OCI-LY1 (cell line): ENCODE results near the gene PTPRA.

Experiments
- EZH2 ChIP-seq: fragments of 200-600 bp; sonication (generic), shearing (Covaris generic); IDR thresholded peaks from 2 replicates; pipeline ENCODE4 v1.8.0; 2017; ENCODE audit warnings: borderline replicate concordance, mixed run types, mild to moderate bottlenecking, antibody characterized with exemption, low read length, moderate library complexity, mixed read lengths
- TF ChIP-seq, protein P1 (sequence below): fragments of 200-600 bp; sonication (generic), shearing (Covaris generic); IDR thresholded peaks from 2 replicates; pipeline ENCODE4 v1.5.1; 2017; ENCODE audit warnings: mild to moderate bottlenecking, antibody characterized with exemption, low read length, moderate library complexity, mixed read lengths

DNA sequence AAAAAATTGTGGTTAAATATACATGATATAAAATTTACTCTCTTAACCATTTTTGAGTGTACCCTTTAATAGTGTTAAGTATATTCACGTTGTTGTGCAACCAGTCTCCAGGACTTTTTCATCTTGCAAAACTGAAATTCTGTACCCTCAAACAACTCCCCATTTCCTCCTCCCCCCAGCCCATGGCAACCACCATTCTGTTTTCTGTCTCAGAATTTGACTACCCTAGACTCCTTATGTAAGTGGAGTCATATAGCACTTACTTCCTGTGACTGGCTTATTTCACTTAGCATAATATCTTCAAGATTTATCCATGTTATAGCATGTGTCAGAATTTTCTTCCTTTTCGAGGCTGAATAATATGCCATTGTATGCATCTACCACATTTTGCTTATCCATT lies 27.7 kb upstream of the PTPRA start:
- TF ChIP-seq, protein P1, sequence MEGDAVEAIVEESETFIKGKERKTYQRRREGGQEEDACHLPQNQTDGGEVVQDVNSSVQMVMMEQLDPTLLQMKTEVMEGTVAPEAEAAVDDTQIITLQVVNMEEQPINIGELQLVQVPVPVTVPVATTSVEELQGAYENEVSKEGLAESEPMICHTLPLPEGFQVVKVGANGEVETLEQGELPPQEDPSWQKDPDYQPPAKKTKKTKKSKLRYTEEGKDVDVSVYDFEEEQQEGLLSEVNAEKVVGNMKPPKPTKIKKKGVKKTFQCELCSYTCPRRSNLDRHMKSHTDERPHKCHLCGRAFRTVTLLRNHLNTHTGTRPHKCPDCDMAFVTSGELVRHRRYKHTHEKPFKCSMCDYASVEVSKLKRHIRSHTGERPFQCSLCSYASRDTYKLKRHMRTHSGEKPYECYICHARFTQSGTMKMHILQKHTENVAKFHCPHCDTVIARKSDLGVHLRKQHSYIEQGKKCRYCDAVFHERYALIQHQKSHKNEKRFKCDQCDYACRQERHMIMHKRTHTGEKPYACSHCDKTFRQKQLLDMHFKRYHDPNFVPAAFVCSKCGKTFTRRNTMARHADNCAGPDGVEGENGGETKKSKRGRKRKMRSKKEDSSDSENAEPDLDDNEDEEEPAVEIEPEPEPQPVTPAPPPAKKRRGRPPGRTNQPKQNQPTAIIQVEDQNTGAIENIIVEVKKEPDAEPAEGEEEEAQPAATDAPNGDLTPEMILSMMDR: no peak
- no peak for TF ChIP-seq EZH2
